Loucy (cell line): ENCODE measurements around the gene RHEBL1.

Experiments used
- H2AFZ ChIP-seq: fragments of 200-600 bp; sonication (generic); 2 replicates; pipeline ENCODE4 v1.6.0; 2016; ENCODE audit warnings: antibody characterized with exemption, mild to moderate bottlenecking, low read length, moderate library complexity
- H3F3A ChIP-seq: fragments of 200-600 bp; 2 replicates; pipeline ENCODE4 v1.6.0; 2016; ENCODE audit warnings: antibody characterized with exemption, low read depth, mild to moderate bottlenecking
- H3K27me3 ChIP-seq: fragments of 200-600 bp; sonication (generic); 2 replicates; pipeline ENCODE4 v1.6.1; 2014; ENCODE audit warnings: low read length, mild to moderate bottlenecking; ENCODE audit not compliant: insufficient read depth, poor library complexity, severe bottlenecking
- H3K36me3 ChIP-seq: fragments of 200-600 bp; sonication (generic); 2 replicates; pipeline ENCODE4 v1.6.1; 2016; ENCODE audit warnings: low read length; ENCODE audit not compliant: insufficient read depth
- H3K4me1 ChIP-seq: fragments of 200-600 bp; sonication (generic); 2 replicates; pipeline ENCODE4 v1.5.1; 2014; ENCODE audit warnings: low read length, mild to moderate bottlenecking; ENCODE audit not compliant: insufficient read depth, poor library complexity, severe bottlenecking
- H3K4me2 ChIP-seq: fragments of 200-600 bp; sonication (generic); 2 replicates; pipeline ENCODE4 v1.6.0; 2014; ENCODE audit warnings: antibody characterized with exemption, low read length, low read depth, mild to moderate bottlenecking; ENCODE audit not compliant: poor library complexity, severe bottlenecking
- H3K4me3 ChIP-seq: fragments of 200-600 bp; sonication (generic); 2 replicates; pipeline ENCODE4 v1.5.1; 2014; ENCODE audit warnings: low read length, mild to moderate bottlenecking, mixed read lengths; ENCODE audit not compliant: poor library complexity, severe bottlenecking
- H3K79me2 ChIP-seq: fragments of 200-600 bp; sonication (generic); 2 replicates; pipeline ENCODE4 v1.6.1; 2014; ENCODE audit warnings: low read length; ENCODE audit not compliant: insufficient read depth
- H3K9ac ChIP-seq: fragments of 200-600 bp; sonication (generic); 2 replicates; pipeline ENCODE4 v1.6.0; 2014; ENCODE audit warnings: mild to moderate bottlenecking, low read depth, low read length, moderate library complexity; ENCODE audit not compliant: poor library complexity, severe bottlenecking
- H3K9me2 ChIP-seq: fragments of 200-600 bp; sonication (generic); replicated peaks from 2 replicates; pipeline ENCODE4 v1.6.1; 2016; ENCODE audit warnings: low read depth, low read length, mixed read lengths
- H3K9me3 ChIP-seq: fragments of 200-600 bp; sonication (generic); 2 replicates; pipeline ENCODE4 v1.6.1; 2014; ENCODE audit warnings: mild to moderate bottlenecking, antibody characterized with exemption, low read length, low read depth; ENCODE audit not compliant: insufficient read depth
- H4K20me1 ChIP-seq: fragments of 200-600 bp; sonication (generic); 2 replicates; pipeline ENCODE4 v1.6.0; 2014; ENCODE audit warnings: antibody characterized with exemption, low read length, mild to moderate bottlenecking; ENCODE audit not compliant: insufficient read depth, poor library complexity, severe bottlenecking
- EZH2phosphoT487 ChIP-seq: fragments of 200-600 bp; IDR thresholded peaks from 2 replicates; pipeline ENCODE4 v1.6.1; 2018; ENCODE audit warnings: antibody characterized with exemption, mild to moderate bottlenecking, moderate library complexity, borderline replicate concordance
- TF ChIP-seq, protein P1 (sequence below): fragments of 200-600 bp; sonication (generic); conservative IDR thresholded peaks from 2 replicates; pipeline ENCODE4 v1.5.1; 2014; ENCODE audit warnings: mild to moderate bottlenecking, antibody characterized with exemption, low read length

RHEBL1 gene

DNA sequence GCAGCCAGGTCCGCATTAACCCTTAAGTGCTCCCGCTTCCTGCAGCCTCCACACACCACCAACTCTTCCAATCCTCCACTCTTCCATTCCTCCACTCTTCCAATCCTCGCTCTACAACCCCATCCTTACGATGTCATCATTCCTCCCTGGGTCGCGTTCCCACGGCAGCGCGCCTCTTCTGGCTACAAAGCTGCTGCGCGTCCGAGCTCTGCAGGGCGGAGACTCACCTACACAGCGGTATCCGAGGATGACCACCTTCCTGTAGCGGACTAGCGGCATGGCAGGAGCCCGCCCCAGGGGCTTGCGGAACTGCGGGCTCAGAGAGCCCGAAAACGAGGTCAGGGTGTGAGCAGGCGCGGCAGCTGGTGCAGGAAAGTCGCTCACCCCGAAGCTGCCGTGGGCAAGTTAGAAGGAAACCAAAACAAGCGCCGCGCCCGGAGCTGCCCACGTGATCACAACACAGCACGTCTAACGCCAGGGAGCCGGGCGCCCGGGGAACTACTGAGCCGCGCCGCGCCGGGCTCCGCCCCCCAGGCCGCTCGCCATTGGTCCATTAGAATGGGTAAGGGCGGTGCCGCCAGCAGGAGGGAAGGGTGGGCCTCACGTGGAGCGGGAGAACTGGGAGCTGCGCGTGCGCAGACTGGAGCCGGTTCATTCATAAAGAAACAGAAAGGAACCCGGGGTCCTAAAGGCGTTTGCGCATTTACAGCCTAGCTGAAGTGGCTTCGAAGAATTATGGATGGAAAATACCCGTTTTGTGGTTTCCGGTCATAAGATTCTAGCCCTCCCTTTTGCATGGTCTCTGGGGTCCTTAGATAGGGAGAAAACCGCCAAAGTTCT lies at the start of gene RHEBL1:
Gene RHEBL1 (minus strand): TSS at position 473 of the 840 bp plus-strand sequence. CDS start 194 bp downstream, at position 279.
- Histone ChIP-seq H4K20me1 (no peaks in the 10 kb centered on the region), H3K4me2 (peak within 1 kb of the TSS; percentile 94), H2AFZ (peak within 1 kb of the TSS; percentile 90), H3K36me3 (no peaks in the 10 kb centered on the region; the same call in 1 of the 2 replicates), H3F3A (peaks cover 6% of the 10 kb centered on the region; the same call in 1 of the 2 replicates), H3K27me3 (no peaks in the 10 kb centered on the region), H3K4me3 (peak within 1 kb of the TSS; percentile 81), H3K4me1 (peaks cover 15% of the 10 kb centered on the region), H3K9ac (peak within 1 kb of the TSS; percentile 77), H3K9me2 (no peaks in the 10 kb centered on the region), H3K79me2 (peaks cover 7% of the 10 kb centered on the region), H3K9me3 (no peaks in the 10 kb centered on the region)
- TF ChIP-seq EZH2phosphoT487: no peak
- TF ChIP-seq, protein P1, sequence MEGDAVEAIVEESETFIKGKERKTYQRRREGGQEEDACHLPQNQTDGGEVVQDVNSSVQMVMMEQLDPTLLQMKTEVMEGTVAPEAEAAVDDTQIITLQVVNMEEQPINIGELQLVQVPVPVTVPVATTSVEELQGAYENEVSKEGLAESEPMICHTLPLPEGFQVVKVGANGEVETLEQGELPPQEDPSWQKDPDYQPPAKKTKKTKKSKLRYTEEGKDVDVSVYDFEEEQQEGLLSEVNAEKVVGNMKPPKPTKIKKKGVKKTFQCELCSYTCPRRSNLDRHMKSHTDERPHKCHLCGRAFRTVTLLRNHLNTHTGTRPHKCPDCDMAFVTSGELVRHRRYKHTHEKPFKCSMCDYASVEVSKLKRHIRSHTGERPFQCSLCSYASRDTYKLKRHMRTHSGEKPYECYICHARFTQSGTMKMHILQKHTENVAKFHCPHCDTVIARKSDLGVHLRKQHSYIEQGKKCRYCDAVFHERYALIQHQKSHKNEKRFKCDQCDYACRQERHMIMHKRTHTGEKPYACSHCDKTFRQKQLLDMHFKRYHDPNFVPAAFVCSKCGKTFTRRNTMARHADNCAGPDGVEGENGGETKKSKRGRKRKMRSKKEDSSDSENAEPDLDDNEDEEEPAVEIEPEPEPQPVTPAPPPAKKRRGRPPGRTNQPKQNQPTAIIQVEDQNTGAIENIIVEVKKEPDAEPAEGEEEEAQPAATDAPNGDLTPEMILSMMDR: peak; percentile 40; the same call in 1 of the 2 replicates

- H3K27me3 ChIP-seq: no peaks in the 10 kb centered on the region
- H4K20me1 ChIP-seq: peaks cover 5% of the 10 kb centered on the region
- peak overlapping the region; percentile 100 for H3K4me3 ChIP-seq
- peaks cover 36% of the 10 kb centered on the region for H3K79me2 ChIP-seq
- TF ChIP-seq, protein P1: no peak
- TF ChIP-seq EZH2phosphoT487: no peak
- H3F3A ChIP-seq: no peaks in the 10 kb centered on the region
- no peaks in the 10 kb centered on the region for H3K9me2 ChIP-seq
- peaks cover 29% of the 10 kb centered on the region for H3K4me1 ChIP-seq
- no peaks in the 10 kb centered on the region for H3K9me3 ChIP-seq
- peak overlapping the region; percentile 90 for H2AFZ ChIP-seq
- no peaks in the 10 kb centered on the region for H3K36me3 ChIP-seq
- peak overlapping the region; percentile 95 for H3K9ac ChIP-seq
- H3K4me2 ChIP-seq: peak overlapping the region; percentile 68
Observed at GRCh38 chr12:49111206-49111605, 41.4 kb upstream of the RHEBL1 start.

GRCh38 chr12:49110464-49111155 lies 40.8 kb upstream of the RHEBL1 start, which contains the start of gene LMBR1L:
TSS of gene LMBR1L (minus strand) at chr12:49110847. CDS start at chr12:49110555, 292 bp downstream.
- Histone ChIP-seq H3K9ac (peak within 1 kb of the TSS; percentile 95), H3K36me3 (no peaks in the 10 kb centered on the region), H3K9me2 (no peaks in the 10 kb centered on the region), H3K79me2 (peaks cover 36% of the 10 kb centered on the region), H3K27me3 (no peaks in the 10 kb centered on the region), H3K4me3 (peak within 1 kb of the TSS; percentile 100), H3K4me2 (peak within 1 kb of the TSS; percentile 85), H2AFZ (peak within 1 kb of the TSS; percentile 90), H3K9me3 (no peaks in the 10 kb centered on the region), H3K4me1 (peaks cover 29% of the 10 kb centered on the region), H4K20me1 (peaks cover 11% of the 10 kb centered on the region), H3F3A (no peaks in the 10 kb centered on the region)
- TF ChIP-seq EZH2phosphoT487: no peak
- TF ChIP-seq, protein P1: peak; percentile 49
